Panc1 (cell line): ENCODE results near the gene PSMC1.

Source experiments
- CTCF ChIP-seq: fragments of 450-650 bp; IDR thresholded peaks from 2 replicates; pipeline ENCODE4 v1.5.1; 2017; ENCODE audit warnings: mild to moderate bottlenecking
- REST ChIP-seq, 2 experiments: IDR thresholded peaks; 2 replicates each; pipeline ENCODE4 v1.6.1; 2011 to 2012; ENCODE audit warnings: low read depth in 2 of 2, control low read depth in 1 of 2, low read length in 1 of 2, mild to moderate bottlenecking in 1 of 2, moderate library complexity in 1 of 2; ENCODE audit not compliant: insufficient read depth in 1 of 2
- SIN3A ChIP-seq: IDR thresholded peaks from 2 replicates; pipeline ENCODE4 v1.6.1; 2012; ENCODE audit warnings: low read depth, mild to moderate bottlenecking, low read length, moderate library complexity, borderline replicate concordance; ENCODE audit not compliant: insufficient read depth

- TF ChIP-seq SIN3A (no peak), CTCF (no peak), REST (IDR thresholded peaks at IDR 0.05; ENCODE audit: insufficient read depth in 1 of 2, low read depth in 2 of 2, low read length in 1 of 2) (no peak)
Observed at GRCh38 chr14:90299408-90299807, 43.1 kb downstream of the PSMC1 start.
